Transverse colon (tissue), 4 donors: Measurements from ENCODE around the gene ADGRB3. TPM values are rescaled to one million over a fixed set of nuclear protein-coding genes. Genes with fewer than 3 reads are reported as not detected.

Experiments
- DNase-seq: peaks from one replicate; pipeline ENCODE4 v3.0.0-alpha.2; 2019
- H3K27ac ChIP-seq, 4 donors: fragments of 200-600 bp; sonication (generic); 2 replicates each; pipeline ENCODE4 v1.5.1; 2016 to 2018; ENCODE audit warnings: inconsistent platforms in 4 of 4
- H3K27me3 ChIP-seq: fragments of 200-600 bp; sonication (generic); 2 replicates; pipeline ENCODE4 v1.5.1; 2017; ENCODE audit warnings: inconsistent platforms
- H3K36me3 ChIP-seq, 4 donors: fragments of 200-600 bp; sonication (generic); 2 replicates each; pipeline ENCODE4 v1.5.1; 2017 to 2019; ENCODE audit warnings: inconsistent platforms in 4 of 4
- H3K4me1 ChIP-seq, 4 donors: fragments of 200-600 bp; sonication (generic); 2 replicates each; pipeline ENCODE4 v1.5.1; 2017 to 2020; ENCODE audit warnings: inconsistent platforms in 4 of 4
- H3K4me3 ChIP-seq, 4 donors: fragments of 200-600 bp; sonication (generic); 1 replicate in 1 of 4; 2 replicates in 3 of 4; pipeline versions ENCODE4 v1.5.1 to v1.6.1; 2017 to 2019; ENCODE audit warnings: inconsistent platforms in 4 of 4
- H3K9me3 ChIP-seq, 2 donors: fragments of 200-600 bp; sonication (generic); 2 replicates each; pipeline ENCODE4 v1.5.1; 2017 to 2019; ENCODE audit warnings: inconsistent platforms in 2 of 2
- CTCF ChIP-seq, 5 experiments: fragments of 200-600 bp in 3 of 5; fragments of 450-650 bp in 2 of 5; sonication (generic) in 3 of 5; IDR thresholded peaks; 1 replicate in 2 of 5; 2 replicates in 3 of 5; pipeline ENCODE4 v1.5.1; 2016 to 2017; ENCODE audit warnings: antibody characterized with exemption in 5 of 5, inconsistent platforms in 3 of 5, mild to moderate bottlenecking in 2 of 5, moderate library complexity in 1 of 5
- EP300 ChIP-seq: sonication (generic); formaldehyde crosslinking; IDR thresholded peaks from one replicate; pipeline ENCODE4 v1.6.1; 2017; ENCODE audit warnings: antibody characterized with exemption, low read depth
- POLR2A ChIP-seq: fragments of 450-650 bp; IDR thresholded peaks from one replicate; pipeline ENCODE4 v1.6.1; 2016; ENCODE audit warnings: antibody characterized with exemption, mild to moderate bottlenecking, moderate library complexity
- POLR2AphosphoS5 ChIP-seq, 3 donors: sonication (generic); formaldehyde crosslinking; IDR thresholded peaks; one replicate each; pipeline ENCODE4 v1.6.1; 2016; ENCODE audit warnings: antibody characterized with exemption in 3 of 3
- WGBS, 2 donors: methylation state at CpG; one replicate each; pipeline ENCODE4 v1.1.5; 2018; ENCODE audit warnings: low coverage in 1 of 2; 5-methylcytosine and 5-hydroxymethylcytosine counted together
- in situ Hi-C, 4 donors: fragments of 200-750 bp; cut with MboI; loops; one replicate each; pipeline versions ENCODE4 v1.15.0 to v1.15.1; 2017; ENCODE audit warnings: low sequenced_read_pairs in 3 of 4, low pct_ligation_motif_present in 1 of 4, low pct_unique_long_range_greater_than_20kb in 1 of 4
- intact Hi-C: fragments of 100-400 bp; cut with DNase I; formaldehyde crosslinking; loops from one replicate; pipeline ENCODE4 v1.15.1; 2023; ENCODE audit warnings: low total_unique reads
- total RNA-seq, 4 donors: library from RNA; depleted of rRNA; stranded (reverse); fragments of >200 nt; gene quantifications; one replicate each; pipeline ENCODE4 v1.1.0, GENCODE V29; 2016

ADGRB3 gene
- total RNA-seq, 4 donors from 2014 or later: 0.37 to 20.5 (median 2.2) TPM

GRCh38 chr6:69128411-69128810 is 493.3 kb downstream of the ADGRB3 start:
- intact Hi-C loops (no loop called here), in situ Hi-C loops (no loop called here)
- Histone ChIP-seq H3K27ac (no peak overlapping the region), H3K36me3 (no peaks in the 10 kb centered on the region), H3K4me3 (no peak overlapping the region), H3K9me3 (no peaks in the 10 kb centered on the region), H3K27me3 (no peaks in the 10 kb centered on the region), H3K4me1 (no peaks in the 10 kb centered on the region)
- TF ChIP-seq EP300 (no peak), POLR2A (no peak), POLR2AphosphoS5 (IDR thresholded peaks at IDR 0.05) (no peak), CTCF (IDR thresholded peaks at IDR 0.05) (no peak)
- 28 to 30% methylated on average over 2 of the region's 2 CpGs for WGBS, 2 donors
- no peak for DNase-seq

- no peak overlapping the region for H3K27ac ChIP-seq
- in situ Hi-C loops (no loop called here), intact Hi-C loops (no loop called here)
- no peaks in the 10 kb centered on the region for H3K36me3 ChIP-seq
- no peaks in the 10 kb centered on the region for H3K4me1 ChIP-seq
- no peak overlapping the region for H3K4me3 ChIP-seq
- DNase-seq: no peak
- TF ChIP-seq POLR2A (no peak), POLR2AphosphoS5 (IDR thresholded peaks at IDR 0.05) (no peak), CTCF (IDR thresholded peaks at IDR 0.05) (no peak), EP300 (no peak)
- no peaks in the 10 kb centered on the region for H3K27me3 ChIP-seq
- no peaks in the 10 kb centered on the region for H3K9me3 ChIP-seq
- WGBS, 2 donors: 66% methylated on average over 1 of the region's 1 CpG; no CpG with 5 or more reads in 1 of the 2 donors
Observed at GRCh38 chr6:69129046-69129445, 494.0 kb downstream of the ADGRB3 start.

GRCh38 chr6:69135927-69136326 is 500.8 kb downstream of the ADGRB3 start:
- Histone ChIP-seq H3K4me3 (no peak overlapping the region), H3K4me1 (no peaks in the 10 kb centered on the region), H3K27ac (no peak overlapping the region), H3K9me3 (no peaks in the 10 kb centered on the region), H3K27me3 (no peaks in the 10 kb centered on the region), H3K36me3 (no peaks in the 10 kb centered on the region)
- in situ Hi-C loops: no loop called here
- intact Hi-C loops: no loop called here
- no peak for DNase-seq
- WGBS, 2 donors: 41 to 50% methylated on average over 1 of the region's 1 CpG
- no peak for TF ChIP-seq CTCF (IDR thresholded peaks at IDR 0.05)
- no peak for TF ChIP-seq POLR2AphosphoS5 (IDR thresholded peaks at IDR 0.05)
- TF ChIP-seq EP300: no peak
- no peak for TF ChIP-seq POLR2A

- in situ Hi-C loops: no loop called here
- intact Hi-C loops: no loop called here
Observed at GRCh38 chr6:69138148-69138547, 503.1 kb downstream of the ADGRB3 start.

More at GRCh38 chr6:69138148-69138547, 503.1 kb downstream of the ADGRB3 start:
- H3K4me3 ChIP-seq: no peak overlapping the region
- H3K9me3 ChIP-seq: no peaks in the 10 kb centered on the region
- no peaks in the 10 kb centered on the region for H3K36me3 ChIP-seq
- TF ChIP-seq POLR2AphosphoS5 (IDR thresholded peaks at IDR 0.05): no peak
- TF ChIP-seq CTCF (IDR thresholded peaks at IDR 0.05): no peak
- TF ChIP-seq EP300: no peak
- TF ChIP-seq POLR2A: no peak
- H3K4me1 ChIP-seq: no peaks in the 10 kb centered on the region
- DNase-seq: no peak
- no peaks in the 10 kb centered on the region for H3K27me3 ChIP-seq
- H3K27ac ChIP-seq: no peak overlapping the region
